ENCODE data around the gene CDC27.

DNA sequence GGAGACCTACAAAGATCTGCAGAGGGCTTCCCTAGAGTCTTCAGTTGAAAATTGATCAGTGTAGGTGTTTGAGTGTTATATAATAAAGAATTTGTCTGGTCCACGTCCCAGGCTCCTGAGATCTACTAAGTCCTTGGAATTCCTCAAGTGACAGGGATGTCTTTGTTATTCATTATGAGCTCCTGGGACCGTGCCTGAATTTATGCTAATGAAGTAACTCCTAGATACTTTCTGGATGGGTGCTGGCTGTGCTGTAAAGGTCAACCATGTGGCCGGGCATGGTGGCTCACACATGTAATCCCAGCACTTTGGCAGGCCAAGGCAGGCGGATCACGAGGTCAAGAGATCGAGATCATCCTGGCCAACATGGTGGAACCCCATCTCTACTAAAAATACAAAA lies 43.7 kb downstream of the CDC27 start:
- TF ChIP-seq, protein P1, sequence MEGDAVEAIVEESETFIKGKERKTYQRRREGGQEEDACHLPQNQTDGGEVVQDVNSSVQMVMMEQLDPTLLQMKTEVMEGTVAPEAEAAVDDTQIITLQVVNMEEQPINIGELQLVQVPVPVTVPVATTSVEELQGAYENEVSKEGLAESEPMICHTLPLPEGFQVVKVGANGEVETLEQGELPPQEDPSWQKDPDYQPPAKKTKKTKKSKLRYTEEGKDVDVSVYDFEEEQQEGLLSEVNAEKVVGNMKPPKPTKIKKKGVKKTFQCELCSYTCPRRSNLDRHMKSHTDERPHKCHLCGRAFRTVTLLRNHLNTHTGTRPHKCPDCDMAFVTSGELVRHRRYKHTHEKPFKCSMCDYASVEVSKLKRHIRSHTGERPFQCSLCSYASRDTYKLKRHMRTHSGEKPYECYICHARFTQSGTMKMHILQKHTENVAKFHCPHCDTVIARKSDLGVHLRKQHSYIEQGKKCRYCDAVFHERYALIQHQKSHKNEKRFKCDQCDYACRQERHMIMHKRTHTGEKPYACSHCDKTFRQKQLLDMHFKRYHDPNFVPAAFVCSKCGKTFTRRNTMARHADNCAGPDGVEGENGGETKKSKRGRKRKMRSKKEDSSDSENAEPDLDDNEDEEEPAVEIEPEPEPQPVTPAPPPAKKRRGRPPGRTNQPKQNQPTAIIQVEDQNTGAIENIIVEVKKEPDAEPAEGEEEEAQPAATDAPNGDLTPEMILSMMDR (conservative IDR thresholded peaks at IDR 0.05; ENCODE audit: low read length) = no peak
- no peak for TF ChIP-seq EZH2phosphoT487 (IDR thresholded peaks at IDR 0.05; ENCODE audit: borderline replicate concordance, low read depth, low read length)

Measured in OCI-LY7 (cell line).